Ishikawa (cell line): Measurements from ENCODE around the gene PRPF31.

Experiments
- RAD21 ChIP-seq: IDR thresholded peaks from 2 replicates; pipeline ENCODE4 v1.6.1; 2012; ENCODE audit warnings: low read depth
- TF ChIP-seq, protein P1 (sequence below): IDR thresholded peaks from 2 replicates; pipeline ENCODE4 v1.6.1; 2012; ENCODE audit warnings: low read depth, mild to moderate bottlenecking

DNA sequence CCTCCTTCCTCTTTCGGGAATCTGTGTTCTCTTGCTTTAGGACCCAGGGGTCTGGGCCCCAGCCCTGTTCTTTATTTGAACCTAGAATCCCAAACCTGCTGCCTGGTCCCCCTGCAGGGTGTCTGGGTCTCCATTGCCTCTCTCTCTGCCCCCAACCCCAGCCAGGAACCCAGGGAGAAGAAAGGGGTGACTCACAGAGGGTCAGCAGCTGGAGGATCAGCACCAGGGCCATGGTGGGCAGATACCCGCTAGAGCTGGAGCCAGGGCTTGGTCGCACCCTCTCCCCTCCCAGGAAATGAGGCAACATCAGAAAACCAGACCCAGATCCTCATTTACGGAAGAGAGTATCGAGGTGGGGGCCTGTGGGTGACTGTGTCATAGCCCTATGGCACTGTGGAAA is 15.0 kb upstream of the PRPF31 start, which contains the start of gene OSCAR:
- TF ChIP-seq RAD21 = no peak
- TF ChIP-seq, protein P1, sequence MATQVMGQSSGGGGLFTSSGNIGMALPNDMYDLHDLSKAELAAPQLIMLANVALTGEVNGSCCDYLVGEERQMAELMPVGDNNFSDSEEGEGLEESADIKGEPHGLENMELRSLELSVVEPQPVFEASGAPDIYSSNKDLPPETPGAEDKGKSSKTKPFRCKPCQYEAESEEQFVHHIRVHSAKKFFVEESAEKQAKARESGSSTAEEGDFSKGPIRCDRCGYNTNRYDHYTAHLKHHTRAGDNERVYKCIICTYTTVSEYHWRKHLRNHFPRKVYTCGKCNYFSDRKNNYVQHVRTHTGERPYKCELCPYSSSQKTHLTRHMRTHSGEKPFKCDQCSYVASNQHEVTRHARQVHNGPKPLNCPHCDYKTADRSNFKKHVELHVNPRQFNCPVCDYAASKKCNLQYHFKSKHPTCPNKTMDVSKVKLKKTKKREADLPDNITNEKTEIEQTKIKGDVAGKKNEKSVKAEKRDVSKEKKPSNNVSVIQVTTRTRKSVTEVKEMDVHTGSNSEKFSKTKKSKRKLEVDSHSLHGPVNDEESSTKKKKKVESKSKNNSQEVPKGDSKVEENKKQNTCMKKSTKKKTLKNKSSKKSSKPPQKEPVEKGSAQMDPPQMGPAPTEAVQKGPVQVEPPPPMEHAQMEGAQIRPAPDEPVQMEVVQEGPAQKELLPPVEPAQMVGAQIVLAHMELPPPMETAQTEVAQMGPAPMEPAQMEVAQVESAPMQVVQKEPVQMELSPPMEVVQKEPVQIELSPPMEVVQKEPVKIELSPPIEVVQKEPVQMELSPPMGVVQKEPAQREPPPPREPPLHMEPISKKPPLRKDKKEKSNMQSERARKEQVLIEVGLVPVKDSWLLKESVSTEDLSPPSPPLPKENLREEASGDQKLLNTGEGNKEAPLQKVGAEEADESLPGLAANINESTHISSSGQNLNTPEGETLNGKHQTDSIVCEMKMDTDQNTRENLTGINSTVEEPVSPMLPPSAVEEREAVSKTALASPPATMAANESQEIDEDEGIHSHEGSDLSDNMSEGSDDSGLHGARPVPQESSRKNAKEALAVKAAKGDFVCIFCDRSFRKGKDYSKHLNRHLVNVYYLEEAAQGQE = no peak
